Measurements from ENCODE around the gene TAS1R3.

GRCh38 chr1:1311107-1312104 lies 19.7 kb upstream of the TAS1R3 start:
- TF ChIP-seq JUND (IDR thresholded peaks at IDR 0.05) (no peak), ATF3 (IDR thresholded peaks at IDR 0.05) (no peak), EZH2phosphoT487 (IDR thresholded peaks at IDR 0.05; ENCODE audit: borderline replicate concordance) (no peak), CTCF (IDR thresholded peaks at IDR 0.05 in 2 of 3, conservative IDR thresholded peaks at IDR 0.05 in 1 of 3; ENCODE audit: borderline replicate concordance in 1 of 3, insufficient read depth in 1 of 3, low read depth in 2 of 3, low read length in 2 of 3) (no peak), EZH2 (IDR thresholded peaks at IDR 0.05) (no peak), RAD21 (IDR thresholded peaks at IDR 0.05; ENCODE audit: low read depth) (no peak)

All from HCT116 (cell line).